ENCODE results near the gene SAMD8. TPM values are rescaled to one million over a fixed set of nuclear protein-coding genes. Genes with fewer than 3 reads are reported as not detected.
"Not testable (repeated sequence)": the region's sequence is repeated elsewhere in the genome, so short reads cannot be mapped to it uniquely, and the experiment has no call there.

SAMD8 gene
- total RNA-seq, 2 experiments from 2014 or later = 20.5 to 20.9 TPM

DNA sequence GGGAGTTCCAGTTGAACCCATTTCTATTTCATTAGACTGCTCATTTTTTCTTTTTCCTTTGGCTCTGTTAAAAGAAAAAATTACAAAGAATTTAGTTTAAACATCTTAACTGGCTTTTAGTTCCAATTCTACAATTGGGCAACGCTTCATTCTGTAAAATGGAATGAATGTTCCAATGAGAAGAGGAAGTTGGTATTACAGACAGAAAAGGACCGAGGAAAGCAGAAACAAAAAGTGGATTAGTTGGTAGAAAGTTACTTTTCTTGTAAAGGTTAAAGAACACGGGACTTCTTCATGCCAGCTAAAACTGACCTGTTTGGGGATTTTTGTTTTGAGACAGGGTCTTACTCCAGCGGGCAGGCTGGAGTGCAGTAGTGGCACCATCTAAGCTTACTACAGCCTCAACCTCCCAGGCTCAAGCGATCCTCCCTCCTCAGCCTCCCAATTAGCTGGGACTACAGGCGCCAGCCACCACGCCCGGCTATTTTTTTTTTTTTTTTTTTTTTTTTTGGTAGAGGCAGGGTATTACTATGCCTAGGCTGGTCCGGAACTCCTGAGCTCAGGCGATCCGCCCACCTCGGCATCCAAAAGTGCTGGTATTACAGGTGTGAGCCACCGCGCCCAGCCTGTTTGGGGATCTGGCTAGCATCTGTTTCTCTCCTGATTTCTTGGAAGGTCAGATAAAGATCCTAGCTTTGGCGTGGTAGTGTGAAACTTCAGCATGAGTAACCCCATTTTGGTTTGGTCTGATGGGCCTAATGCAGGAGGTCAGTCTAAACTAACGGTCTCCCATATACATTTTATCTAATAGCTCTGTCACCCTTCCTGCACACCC is 97.8 kb downstream of the SAMD8 start:
- peaks cover 29% of the 10 kb centered on the region for H3K36me3 Mint-ChIP-seq (ENCODE audit: low read depth)
- H3K4me3 Mint-ChIP-seq = peak overlapping the region; percentile 89
- no peaks in the 10 kb centered on the region for H3K9me3 Mint-ChIP-seq (ENCODE audit: low read depth)
- no peaks in the 10 kb centered on the region for H3K27me3 Mint-ChIP-seq
- no peak for ATAC-seq
- ChIA-PET CTCF (interaction anchor here (0.7 to 8.9 kb wide), 6 partner anchors 12 to 86 kb away, joined by 3 to 129 read pairs (median 5); partner anchors contain the start of gene COMTD1), POLR2A (interaction anchor here (0.7 to 3.1 kb wide), 4 partner anchors 21 to 71 kb away, joined by 4 to 28 read pairs (median 4); partner anchors contain the start of gene COMTD1)
- intact Hi-C loops (cut with DNase I, micrococcal nuclease) = no loop called here
- H3K27ac Mint-ChIP-seq = peak overlapping the region; percentile 100
- peak; percentile 31 for DNase-seq
- peaks cover 37% of the 10 kb centered on the region for H3K4me1 Mint-ChIP-seq

DNA sequence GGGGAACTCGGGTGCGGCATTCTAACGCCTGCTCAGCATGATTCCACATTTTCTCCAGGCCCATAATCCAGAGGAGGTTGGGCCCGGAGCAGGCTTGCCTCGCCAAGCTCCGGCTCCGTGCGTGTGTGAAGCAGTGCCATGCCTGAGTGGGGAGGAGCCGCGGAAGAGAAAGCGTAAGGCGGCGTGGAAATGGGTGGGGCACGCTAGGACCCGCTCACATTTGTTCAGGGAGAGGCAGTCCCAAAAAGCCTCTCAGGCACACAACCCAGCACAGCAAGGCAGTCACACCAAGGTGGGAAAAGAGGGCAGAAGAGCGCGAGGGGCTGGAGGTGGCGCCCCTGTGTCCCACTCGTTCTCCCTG is 98.4 kb downstream of the SAMD8 start:
- Mint-ChIP-seq H3K27ac (peak overlapping the region; percentile 100), H3K4me1 (peaks cover 39% of the 10 kb centered on the region), H3K4me3 (peak overlapping the region; percentile 89), H3K27me3 (no peaks in the 10 kb centered on the region), H3K9me3 (ENCODE audit: low read depth) (no peaks in the 10 kb centered on the region), H3K36me3 (ENCODE audit: low read depth) (peaks cover 31% of the 10 kb centered on the region)
- ChIA-PET CTCF (interaction anchor here (0.7 to 8.9 kb wide), 6 partner anchors 13 to 85 kb away, joined by 3 to 129 read pairs (median 5); partner anchors contain the start of gene COMTD1), POLR2A (interaction anchor here (0.6 to 3.1 kb wide), 8 partner anchors 18 to 384 kb away, joined by 3 to 28 read pairs (median 4); partner anchors contain the start of genes COMTD1 and SAMD8)
- peak; percentile 72 for ATAC-seq
- DNase-seq = peak; percentile 83
- intact Hi-C loops (cut with DNase I, micrococcal nuclease) = loop anchor here (1.0 to 5.0 kb wide), 12 partner anchors 20 to 1963 kb away; partner anchors contain the start of genes SAMD8 (in 2 of the 2), ADK (in 1 of the 2), DNAJC9 (in 1 of the 2) and KAT6B (in 1 of the 2)

DNA sequence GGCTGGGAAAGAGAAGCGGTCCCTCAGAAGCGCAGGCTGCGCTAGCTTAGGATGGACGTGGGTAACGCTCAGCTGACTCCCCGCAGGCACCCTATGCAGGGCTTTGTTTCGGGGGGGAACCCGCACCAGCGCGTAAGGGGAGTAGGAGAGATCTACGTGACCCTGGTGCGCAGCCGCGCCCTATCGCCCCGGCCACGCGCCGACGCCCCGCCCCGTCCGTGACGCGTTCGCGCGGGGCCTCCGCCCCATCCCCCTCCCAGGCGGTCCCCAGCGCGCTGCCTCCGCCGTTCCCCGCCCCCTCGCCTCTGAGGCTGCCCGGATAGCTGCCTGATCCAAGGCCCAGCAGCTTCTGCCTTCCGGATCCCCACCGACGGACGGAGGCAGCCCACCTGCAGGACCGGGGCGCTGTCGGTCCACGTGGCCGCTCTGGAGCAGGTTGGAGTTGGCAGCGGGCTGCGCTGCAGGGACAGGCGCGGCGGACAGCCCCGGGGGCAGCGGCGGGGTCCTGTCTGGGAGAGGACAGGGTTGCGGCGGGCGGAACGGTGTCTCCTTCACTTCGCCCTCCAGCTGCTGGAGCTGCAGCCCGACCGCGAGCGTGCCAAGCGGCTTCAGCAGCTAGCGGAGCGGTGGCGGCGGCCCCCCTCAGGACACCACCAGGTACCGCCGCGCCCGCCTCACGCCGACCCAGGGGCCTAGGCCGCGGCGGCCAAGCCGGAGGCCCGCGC is 99.0 kb downstream of the SAMD8 start, which contains the start of gene VDAC2:
VDAC2 (plus strand) TSS at position 515 of the 725 bp plus-strand sequence. CDS start 363 bp downstream, outside the sequence.
- no peaks in the 10 kb centered on the region for H3K9me3 Mint-ChIP-seq (ENCODE audit: low read depth)
- ChIA-PET CTCF (interaction anchor here (0.7 to 8.9 kb wide), 9 partner anchors 12 to 85 kb away, joined by 3 to 129 read pairs (median 5); partner anchors contain the start of gene COMTD1), POLR2A (interaction anchor here (0.6 to 3.1 kb wide), 8 partner anchors 13 to 385 kb away, joined by 3 to 28 read pairs (median 6); partner anchors contain the start of genes COMTD1 and SAMD8)
- peak; percentile 83 for ATAC-seq
- DNase-seq = peak; percentile 96
- H3K4me3 Mint-ChIP-seq = peak within 1 kb of the TSS; percentile 89
- H3K27me3 Mint-ChIP-seq = no peaks in the 10 kb centered on the region
- H3K27ac Mint-ChIP-seq = peak within 1 kb of the TSS; percentile 100
- intact Hi-C loops (cut with DNase I, micrococcal nuclease) = loop anchor here (1.0 to 5.0 kb wide), 12 partner anchors 20 to 1963 kb away; partner anchors contain the start of genes SAMD8 (in 2 of the 2), ADK (in 1 of the 2), DNAJC9 (in 1 of the 2) and KAT6B (in 1 of the 2)
- peaks cover 34% of the 10 kb centered on the region for H3K36me3 Mint-ChIP-seq (ENCODE audit: low read depth)
- peaks cover 40% of the 10 kb centered on the region for H3K4me1 Mint-ChIP-seq

DNA sequence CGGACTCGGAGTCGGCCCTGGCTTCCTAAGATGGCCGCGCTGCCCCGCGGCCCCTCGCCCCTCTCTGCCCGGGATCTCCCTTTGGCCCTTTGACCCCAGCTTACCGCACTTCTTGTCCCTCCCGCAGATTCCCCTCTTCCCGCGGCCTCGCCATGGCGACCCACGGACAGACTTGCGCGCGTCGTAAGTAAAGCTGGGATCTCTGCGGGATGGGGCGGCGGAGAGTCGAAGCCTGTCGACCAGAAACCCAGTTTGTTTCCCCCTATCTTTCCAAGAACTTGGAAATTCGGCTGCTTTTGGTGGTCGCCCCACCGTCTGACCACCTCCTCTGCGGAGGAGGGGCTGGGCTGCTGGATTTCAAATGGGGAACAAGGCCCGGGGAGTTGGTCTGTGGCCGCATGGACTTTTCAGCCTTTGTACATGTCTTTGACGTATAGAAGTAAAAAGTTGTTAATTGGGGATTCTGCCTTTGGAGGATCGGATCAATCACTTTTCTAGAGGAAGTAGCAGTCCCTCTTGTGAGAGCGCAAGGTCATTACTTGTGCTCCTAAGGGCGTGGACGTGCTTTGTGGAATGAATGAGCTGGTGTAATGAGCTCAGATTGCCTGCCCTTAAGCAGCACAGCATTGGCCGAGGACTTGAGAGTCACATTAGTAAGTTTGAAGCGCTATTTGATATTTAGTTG is 99.7 kb downstream of the SAMD8 start:
- H3K36me3 Mint-ChIP-seq (ENCODE audit: low read depth) = peaks cover 38% of the 10 kb centered on the region
- ChIA-PET CTCF (interaction anchor here (1.0 to 8.9 kb wide), 7 partner anchors 11 to 99 kb away, joined by 4 to 129 read pairs (median 7); partner anchors contain the start of genes COMTD1 and SAMD8), POLR2A (interaction anchor here (0.6 to 3.1 kb wide), 8 partner anchors 12 to 1828 kb away, joined by 3 to 28 read pairs (median 6); partner anchors contain the start of genes COMTD1 and SAMD8)
- no peaks in the 10 kb centered on the region for H3K27me3 Mint-ChIP-seq
- H3K4me3 Mint-ChIP-seq = peak overlapping the region; percentile 89
- intact Hi-C loops (cut with DNase I, micrococcal nuclease) = loop anchor here (2.0 to 5.0 kb wide), 2 partner anchors 22 to 1964 kb away; partner anchors contain the start of gene DNAJC9 (in 1 of the 2)
- H3K9me3 Mint-ChIP-seq (ENCODE audit: low read depth) = no peaks in the 10 kb centered on the region
- ATAC-seq (peak; percentile 25), DNase-seq (peak; percentile 68)
- H3K27ac Mint-ChIP-seq = peak overlapping the region; percentile 98
- H3K4me1 Mint-ChIP-seq = peaks cover 44% of the 10 kb centered on the region

DNA sequence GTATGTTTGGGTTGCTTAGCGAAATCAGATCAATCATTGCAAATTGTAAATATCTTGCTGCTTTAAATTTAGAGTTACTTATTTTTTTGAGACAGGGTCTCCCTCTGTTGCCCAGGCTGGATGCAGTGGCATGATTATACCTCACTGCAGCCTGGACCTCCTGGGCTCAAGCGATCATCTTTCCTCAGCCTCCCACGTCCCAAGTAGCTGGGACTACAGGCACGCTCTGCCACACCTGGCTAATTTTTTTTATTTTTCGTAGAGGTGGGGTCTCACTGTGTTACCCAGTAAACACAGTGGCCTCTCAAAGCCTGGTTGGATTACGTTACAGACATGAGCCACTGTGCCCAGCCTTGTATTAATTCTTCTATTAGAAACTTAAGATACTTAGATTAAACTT is 100.9 kb downstream of the SAMD8 start:
- Mint-ChIP-seq H3K4me3 (peak overlapping the region; percentile 89), H3K27me3 (no peaks in the 10 kb centered on the region), H3K27ac (peak overlapping the region; percentile 32), H3K36me3 (ENCODE audit: low read depth) (peaks cover 46% of the 10 kb centered on the region), H3K4me1 (peaks cover 50% of the 10 kb centered on the region), H3K9me3 (ENCODE audit: low read depth) (no peaks in the 10 kb centered on the region)
- CTCF ChIA-PET = interaction anchor here (0.6 to 8.9 kb wide), 7 partner anchors 10 to 191 kb away, joined by 3 to 129 read pairs (median 7); partner anchors contain the start of gene COMTD1
- no peak for DNase-seq
- no peak for ATAC-seq
- intact Hi-C loops (cut with DNase I, micrococcal nuclease) = loop anchor here in 1 of 2 experiments (5.0 kb wide), 1 partner anchor 1965 kb away; the partner anchor contains the start of gene DNAJC9
- POLR2A ChIA-PET = interaction anchor here (2.9 to 3.1 kb wide), 2 partner anchors 19 to 23 kb away, joined by 18 to 28 read pairs; partner anchors contain the start of gene COMTD1

DNA sequence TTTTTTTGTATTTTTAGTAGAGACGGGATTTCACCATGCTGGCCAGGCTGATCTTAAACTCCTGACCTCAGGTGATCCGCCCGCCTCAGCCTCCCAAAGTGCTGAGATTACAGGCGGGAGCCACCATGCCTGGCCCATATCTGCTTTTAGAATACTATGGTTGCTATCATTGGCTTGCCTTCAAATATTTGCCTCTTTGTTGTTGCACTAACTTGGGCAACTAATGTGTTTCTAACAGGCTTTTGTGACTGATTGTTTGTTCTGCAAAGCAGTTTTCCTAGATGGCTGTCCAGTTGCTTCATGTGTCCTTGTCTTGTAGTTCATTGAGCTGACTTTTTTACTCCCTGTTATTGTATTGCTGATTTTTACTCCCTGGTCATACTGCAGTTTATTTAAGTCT is 108.8 kb downstream of the SAMD8 start:
- CTCF ChIA-PET = interaction anchor here (2.0 to 3.1 kb wide), 3 partner anchors 10 to 33 kb away, joined by 10 to 12 read pairs (median 10); partner anchors contain the start of gene COMTD1
- Mint-ChIP-seq H3K27me3 (no peaks in the 10 kb centered on the region), H3K9me3 (ENCODE audit: low read depth) (no peaks in the 10 kb centered on the region), H3K36me3 (ENCODE audit: low read depth) (peaks cover 68% of the 10 kb centered on the region), H3K27ac (peak overlapping the region; percentile 67), H3K4me3 (no peak overlapping the region), H3K4me1 (peaks cover 49% of the 10 kb centered on the region)
- intact Hi-C loops (cut with DNase I, micrococcal nuclease) = no loop called here
- ATAC-seq (no peak), DNase-seq (no peak)
- POLR2A ChIA-PET = no interaction called here

DNA sequence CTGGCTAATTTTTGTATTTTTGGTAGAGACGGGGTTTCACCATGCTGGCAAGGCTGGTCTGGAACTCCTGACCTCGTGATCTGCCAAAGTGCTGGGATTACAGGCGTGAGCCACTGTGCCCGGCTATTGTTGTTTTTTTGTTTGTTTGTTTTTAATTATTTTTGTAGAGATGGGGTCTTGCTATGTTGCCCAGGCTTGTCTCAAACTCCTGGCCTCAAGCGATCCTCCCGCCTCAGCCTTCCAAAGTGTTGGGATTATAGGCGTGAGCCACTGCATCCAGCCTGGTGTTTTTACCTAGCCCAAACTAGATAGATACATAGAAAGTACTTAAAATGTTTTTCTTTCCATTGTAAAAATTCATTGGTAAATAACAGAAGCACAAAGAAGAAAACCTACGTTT is 110.0 kb downstream of the SAMD8 start:
- Mint-ChIP-seq H3K27ac (peak overlapping the region; percentile 4), H3K36me3 (ENCODE audit: low read depth) (peaks cover 68% of the 10 kb centered on the region), H3K4me1 (peaks cover 50% of the 10 kb centered on the region)
- intact Hi-C loops (cut with DNase I, micrococcal nuclease); H3K27me3 Mint-ChIP-seq; DNase-seq; H3K9me3 Mint-ChIP-seq (ENCODE audit: low read depth); ATAC-seq; H3K4me3 Mint-ChIP-seq: not testable (repeated sequence)
- POLR2A ChIA-PET = interaction anchor here (3.1 kb wide), 1 partner anchor 10 kb away, joined by 11 read pairs; the partner anchor contains the start of gene VDAC2
- CTCF ChIA-PET = interaction anchor here (0.8 to 2.5 kb wide), 5 partner anchors 9 to 35 kb away, joined by 3 to 12 read pairs (median 3); partner anchors contain the start of gene VDAC2

DNA sequence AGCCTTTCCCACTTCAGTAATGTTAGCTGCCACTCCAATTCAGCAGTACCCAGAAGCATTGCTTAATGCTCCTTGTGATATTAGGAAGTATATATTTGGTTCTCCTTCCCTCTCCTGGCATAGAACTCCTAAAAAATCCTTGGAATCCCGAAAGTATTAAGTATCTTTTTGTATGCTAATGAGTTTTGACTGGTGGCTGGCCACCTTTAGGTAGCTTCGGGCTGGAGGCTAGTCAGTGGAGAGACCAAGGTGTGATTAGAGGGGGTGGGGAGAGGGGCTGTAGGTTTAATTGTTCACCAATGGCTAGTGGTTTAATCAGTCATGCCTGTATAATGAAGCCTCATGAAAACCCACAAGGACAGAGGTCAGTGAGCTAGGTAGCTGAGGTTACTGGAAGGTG is 112.1 kb downstream of the SAMD8 start:
- no peak for ATAC-seq
- Mint-ChIP-seq H3K27me3 (no peaks in the 10 kb centered on the region), H3K9me3 (ENCODE audit: low read depth) (no peaks in the 10 kb centered on the region), H3K36me3 (ENCODE audit: low read depth) (peaks cover 59% of the 10 kb centered on the region), H3K4me1 (peaks cover 48% of the 10 kb centered on the region), H3K4me3 (no peak overlapping the region), H3K27ac (no peak overlapping the region)
- intact Hi-C loops (cut with DNase I, micrococcal nuclease) = no loop called here
- POLR2A ChIA-PET = interaction anchor here (0.6 to 3.1 kb wide), 2 partner anchors 11 to 12 kb away, joined by 3 to 11 read pairs; partner anchors contain the start of gene VDAC2
- DNase-seq = no peak
- CTCF ChIA-PET = interaction anchor here (1.5 to 2.5 kb wide), 4 partner anchors 8 to 14 kb away, joined by 4 to 7 read pairs (median 6); partner anchors contain the start of gene VDAC2

DNA sequence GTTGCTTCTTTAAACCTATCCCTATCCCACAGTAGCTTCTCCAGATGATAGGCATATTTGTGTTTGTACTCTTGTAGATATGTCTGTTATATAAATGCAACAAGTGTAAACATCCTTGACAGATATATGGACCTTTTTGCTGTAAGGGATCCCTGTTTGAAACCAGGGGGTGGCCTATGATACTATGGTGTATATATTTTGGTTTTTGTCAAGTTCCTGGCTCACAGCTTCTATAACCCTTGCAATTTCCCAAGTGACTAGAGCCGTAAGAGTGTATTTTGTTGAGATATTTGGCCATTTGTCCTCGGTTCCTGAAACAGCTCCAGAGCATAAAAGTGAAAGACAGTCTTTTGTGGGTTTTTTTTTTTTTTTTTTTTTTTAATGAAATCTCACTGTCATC is 114.6 kb downstream of the SAMD8 start:
- POLR2A ChIA-PET = interaction anchor here (1.1 to 1.2 kb wide), 2 partner anchors 8 to 15 kb away, joined by 5 to 6 read pairs; partner anchors contain the start of gene VDAC2
- Mint-ChIP-seq H3K27me3 (no peaks in the 10 kb centered on the region), H3K9me3 (ENCODE audit: low read depth) (no peaks in the 10 kb centered on the region), H3K4me1 (peaks cover 56% of the 10 kb centered on the region), H3K36me3 (ENCODE audit: low read depth) (peaks cover 54% of the 10 kb centered on the region), H3K4me3 (no peak overlapping the region), H3K27ac (peak overlapping the region; percentile 51)
- no peak for ATAC-seq
- CTCF ChIA-PET = interaction anchor here (0.7 to 3.0 kb wide), 5 partner anchors 10 to 658 kb away, joined by 3 to 11 read pairs (median 6); partner anchors contain the start of gene VDAC2
- intact Hi-C loops (cut with DNase I, micrococcal nuclease) = no loop called here
- DNase-seq = no peak
